Colonic mucosa (tissue), 4 donors: ENCODE measurements around the gene NUDT14. TPM values are rescaled to one million over a fixed set of nuclear protein-coding genes. Genes with fewer than 3 reads are reported as not detected.
A peak's percentile ranks its signal among the peaks of the same experiment; 100 is the strongest.

Experiments used
- DNase-seq: peaks from one replicate; pipeline ENCODE4 v3.0.0-alpha.2; 2020
- H3K27ac ChIP-seq: fragments of 200-600 bp; one replicate; pipeline ENCODE4 v1.8.0; 2021
- H3K27me3 ChIP-seq: fragments of 200-600 bp; one replicate; pipeline ENCODE4 v1.8.0; 2021
- H3K36me3 ChIP-seq: fragments of 200-600 bp; one replicate; pipeline ENCODE4 v1.8.0; 2021
- H3K4me1 ChIP-seq: fragments of 200-600 bp; one replicate; pipeline ENCODE4 v1.8.0; 2021; ENCODE audit warnings: mild to moderate bottlenecking
- H3K4me3 ChIP-seq: fragments of 200-600 bp; one replicate; pipeline ENCODE4 v1.8.0; 2021
- H3K9ac ChIP-seq, 2 donors: one replicate each; pipeline ENCODE4 v1.7.0; 2013; ENCODE audit warnings: control low read depth in 2 of 2, low read depth in 2 of 2, low read length in 2 of 2
- H3K9me3 ChIP-seq: fragments of 200-600 bp; one replicate; pipeline ENCODE4 v1.8.0; 2021
- CTCF ChIP-seq: fragments of 200-600 bp; IDR thresholded peaks from one replicate; pipeline ENCODE4 v1.8.0; 2022; ENCODE audit warnings: antibody characterized with exemption, mild to moderate bottlenecking
- intact Hi-C: fragments of 100-400 bp; cut with DNase I; formaldehyde crosslinking; loops from one replicate; pipeline ENCODE4 v1.14.1; 2022
- total RNA-seq, 2 donors: library from RNA; stranded (reverse); fragmentation: NEBNext Ultra II Directional in 1 of 2; extraction: Animal tissue kit (Norgen Biotek cat#: 25700) in 1 of 2; gene quantifications; one replicate each; pipeline ENCODE4 v1.2.1, GENCODE V29; 2021
- donor health status: healthy.
- donor health status: DM: no; HTN: no; CAD: no.
- donor health status: DM: no; HTN: no; CAD: no.

Gene NUDT14
- total RNA-seq, 2 donors from 2014 or later, result 40.8 to 46.0 TPM

- no peak overlapping the region for H3K27ac ChIP-seq
- H3K36me3 ChIP-seq, result no peaks in the 10 kb centered on the region
- peaks cover 5% of the 10 kb centered on the region for H3K4me1 ChIP-seq
- TF ChIP-seq CTCF, result no peak
- no peaks in the 10 kb centered on the region for H3K9me3 ChIP-seq
- DNase-seq, result peak; percentile 49
- H3K9ac ChIP-seq, result no peak overlapping the region
- peaks cover 12% of the 10 kb centered on the region for H3K27me3 ChIP-seq
- H3K4me3 ChIP-seq, result no peak overlapping the region
- intact Hi-C loops, result loop anchor here (5.0 to 10.0 kb wide), 2 partner anchors 63 to 320 kb away; partner anchors contain the start of gene TMEM121
Observed at GRCh38 chr14:105204206-105204930, 23.3 kb upstream of the NUDT14 start.

- Histone ChIP-seq H3K36me3 (no peaks in the 10 kb centered on the region), H3K9ac (no peak overlapping the region), H3K27me3 (peaks cover 17% of the 10 kb centered on the region), H3K4me3 (no peak overlapping the region), H3K9me3 (no peaks in the 10 kb centered on the region), H3K27ac (no peak overlapping the region), H3K4me1 (peaks cover 5% of the 10 kb centered on the region)
- intact Hi-C loops, result loop anchor here (2.0 to 10.0 kb wide), 3 partner anchors 64 to 321 kb away; partner anchors contain the start of gene TMEM121
- no peak for TF ChIP-seq CTCF
- no peak for DNase-seq
Observed at GRCh38 chr14:105203701-105204100, 22.6 kb upstream of the NUDT14 start.

- H3K4me3 ChIP-seq, result no peak overlapping the region
- peaks cover 5% of the 10 kb centered on the region for H3K4me1 ChIP-seq
- peak; percentile 76 for DNase-seq
- intact Hi-C loops, result loop anchor here (2.0 to 10.0 kb wide), 3 partner anchors 64 to 322 kb away; partner anchors contain the start of gene TMEM121
- H3K9me3 ChIP-seq, result no peaks in the 10 kb centered on the region
- H3K36me3 ChIP-seq, result no peaks in the 10 kb centered on the region
- no peak overlapping the region for H3K9ac ChIP-seq
- H3K27me3 ChIP-seq, result peaks cover 18% of the 10 kb centered on the region
- no peak overlapping the region for H3K27ac ChIP-seq
- TF ChIP-seq CTCF, result peak; percentile 92
Observed at GRCh38 chr14:105203057-105203531, 22.0 kb upstream of the NUDT14 start.

- Histone ChIP-seq H3K27ac (no peak overlapping the region), H3K9ac (no peak overlapping the region), H3K9me3 (no peaks in the 10 kb centered on the region), H3K27me3 (peaks cover 29% of the 10 kb centered on the region), H3K4me1 (peaks cover 5% of the 10 kb centered on the region), H3K4me3 (no peak overlapping the region), H3K36me3 (no peaks in the 10 kb centered on the region)
- DNase-seq, result no peak
- intact Hi-C loops, result loop anchor here (2.0 to 10.0 kb wide), 4 partner anchors 65 to 323 kb away; partner anchors contain the start of gene TMEM121
- no peak for TF ChIP-seq CTCF
Observed at GRCh38 chr14:105201925-105202513, 20.9 kb upstream of the NUDT14 start.

- H3K36me3 ChIP-seq, result no peaks in the 10 kb centered on the region
- no peak for TF ChIP-seq CTCF
- H3K9me3 ChIP-seq, result no peaks in the 10 kb centered on the region
- peaks cover 5% of the 10 kb centered on the region for H3K4me1 ChIP-seq
- peaks cover 35% of the 10 kb centered on the region for H3K27me3 ChIP-seq
- H3K9ac ChIP-seq, result no peak overlapping the region
- intact Hi-C loops, result loop anchor here (2.0 to 10.0 kb wide), 3 partner anchors 66 to 323 kb away; partner anchors contain the start of gene TMEM121
- no peak overlapping the region for H3K4me3 ChIP-seq
- no peak overlapping the region for H3K27ac ChIP-seq
- no peak for DNase-seq
Observed at GRCh38 chr14:105201156-105201924, 20.2 kb upstream of the NUDT14 start.
